Activated CD4-positive, alpha-beta T cell treated with anti-CD3 and anti-CD28 coated beads for 36 hours (primary cell): ENCODE data around the gene SEBOX. TPM values are rescaled to one million over a fixed set of nuclear protein-coding genes. Genes with fewer than 3 reads are reported as not detected.

Source experiments
- ATAC-seq: fragments of 200-7000 bp; cut with Tn5 transposase; one replicate; pipeline ENCODE4 v1.10.0; 2021; ENCODE audit warnings: mild to moderate bottlenecking, moderate library complexity
- CTCF ChIA-PET: fragments of 350-600 bp; sonication (Branson Sonifier 250); formaldehyde crosslinking; loops from one replicate; lab custom pipeline; 2021; ENCODE audit warnings: antibody characterized with exemption; lab: Charles Lee
- POLR2A ChIA-PET: fragments of 350-600 bp; sonication (Branson Sonifier 250); formaldehyde crosslinking; loops from one replicate; lab custom pipeline; 2021; ENCODE audit warnings: antibody characterized with exemption, inconsistent platforms; lab: Charles Lee
- DNase-seq: peaks from one replicate; pipeline ENCODE4 v3.0.0-alpha.2; 2020
- H3K27ac Mint-ChIP-seq: one replicate; pipeline ENCODE4 v1.8.0; 2021; ENCODE audit warnings: mixed read lengths
- H3K27me3 Mint-ChIP-seq: one replicate; pipeline ENCODE4 v1.8.0; 2021; ENCODE audit warnings: mixed read lengths
- H3K36me3 Mint-ChIP-seq: one replicate; pipeline ENCODE4 v1.8.0; 2021; ENCODE audit warnings: low read depth, mixed read lengths
- H3K4me1 Mint-ChIP-seq: one replicate; pipeline ENCODE4 v1.8.0; 2021; ENCODE audit warnings: mixed read lengths
- H3K4me3 Mint-ChIP-seq: one replicate; pipeline ENCODE4 v1.8.0; 2021; ENCODE audit warnings: mild to moderate bottlenecking, moderate library complexity, mixed read lengths
- H3K9me3 Mint-ChIP-seq: one replicate; pipeline ENCODE4 v1.8.0; 2021; ENCODE audit warnings: low read depth, mixed read lengths
- intact Hi-C, 2 experiments: fragments of 100-400 bp; cut with DNase I in 1 of 2; cut with micrococcal nuclease in 1 of 2; formaldehyde crosslinking; loops; one replicate each; pipeline versions ENCODE4 v1.14.2 to v1.15.1; 2022 to 2024; cut with DNase I, micrococcal nuclease
- total RNA-seq, 2 experiments: library from RNA; stranded (reverse); gene quantifications; one replicate each; pipeline ENCODE4 v1.2.3, GENCODE V29; 2021

SEBOX gene
- total RNA-seq, 2 experiments from 2014 or later: not detected

DNA sequence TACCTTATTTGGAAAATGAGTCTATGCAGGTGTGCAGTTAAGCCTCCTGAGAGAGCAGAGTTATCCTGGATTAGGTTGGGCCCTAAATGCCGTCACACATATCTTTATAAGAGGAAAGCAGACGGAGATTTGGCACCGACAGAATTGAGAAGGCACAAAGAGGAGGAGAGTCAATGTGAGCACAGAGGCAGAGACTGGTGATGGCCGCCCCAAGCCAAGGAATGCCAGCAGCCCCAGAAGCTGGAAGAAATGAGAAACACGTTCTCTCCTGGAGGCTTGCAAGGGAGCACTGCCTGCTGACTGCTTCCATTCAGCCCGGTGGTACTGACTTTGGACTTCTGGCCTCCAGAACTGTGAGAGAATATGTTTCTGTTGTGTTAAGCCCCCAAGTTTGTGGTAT, 37.8 kb upstream of the SEBOX start:
- intact Hi-C loops: no loop called here
- H3K9me3 Mint-ChIP-seq: no peaks in the 10 kb centered on the region
- POLR2A ChIA-PET: no interaction called here
- peaks cover 2% of the 10 kb centered on the region for H3K27me3 Mint-ChIP-seq
- peaks cover 14% of the 10 kb centered on the region for H3K4me1 Mint-ChIP-seq
- ATAC-seq (no peak), DNase-seq (no peak)
- CTCF ChIA-PET: no interaction called here
- H3K36me3 Mint-ChIP-seq: no peaks in the 10 kb centered on the region
- H3K27ac Mint-ChIP-seq: no peak overlapping the region
- no peak overlapping the region for H3K4me3 Mint-ChIP-seq

DNA sequence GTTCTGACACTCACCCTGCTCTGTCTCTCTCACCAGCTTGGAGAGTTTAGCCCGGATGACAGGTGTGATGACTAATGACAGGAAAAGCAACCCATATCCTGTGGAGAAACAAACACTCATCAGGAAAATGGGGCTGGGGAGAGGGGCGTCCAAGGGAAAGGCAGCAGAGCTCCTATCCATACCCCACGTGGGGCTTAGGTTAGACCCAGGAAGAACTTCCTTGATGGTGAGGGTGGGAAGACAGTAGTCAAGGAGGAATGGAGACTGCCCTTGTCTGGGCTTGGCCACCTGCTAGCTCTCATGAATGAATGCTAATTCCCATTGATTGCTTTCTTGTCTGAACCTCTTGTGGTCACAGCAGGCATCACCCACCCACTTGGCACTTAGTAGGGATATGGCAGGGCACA, 37.2 kb upstream of the SEBOX start:
- Mint-ChIP-seq H3K9me3 (no peaks in the 10 kb centered on the region), H3K4me1 (peaks cover 14% of the 10 kb centered on the region), H3K27me3 (peaks cover 2% of the 10 kb centered on the region), H3K27ac (no peak overlapping the region), H3K4me3 (no peak overlapping the region), H3K36me3 (peaks cover 1% of the 10 kb centered on the region)
- intact Hi-C loops: no loop called here
- no peak for ATAC-seq
- CTCF ChIA-PET: interaction anchor here (2.8 kb wide), 1 partner anchor 14 kb away, joined by 14 read pairs; no protein-coding TSS in a partner anchor
- POLR2A ChIA-PET: no interaction called here
- DNase-seq: no peak

DNA sequence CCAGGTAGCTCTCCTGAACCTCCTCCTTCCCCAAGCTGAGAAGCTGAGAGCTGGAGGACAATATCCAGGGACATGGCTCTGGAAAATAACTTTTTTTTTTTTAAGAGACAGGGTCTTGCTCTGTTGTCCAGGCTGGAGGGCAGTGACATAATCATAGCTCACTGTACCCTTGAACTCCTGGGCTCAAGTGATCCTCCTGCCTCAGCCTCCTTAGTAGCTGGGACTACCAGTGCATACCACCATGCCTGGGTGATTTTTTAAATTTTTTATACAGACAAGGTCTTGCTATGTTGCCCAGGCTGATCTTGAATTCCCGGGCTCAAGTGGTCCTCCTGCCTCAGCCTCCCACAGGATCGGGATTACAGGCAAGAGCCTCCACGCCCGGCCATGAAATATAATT, 34.8 kb upstream of the SEBOX start:
- peaks cover 6% of the 10 kb centered on the region for H3K4me1 Mint-ChIP-seq
- DNase-seq (no peak), ATAC-seq (no peak)
- H3K36me3 Mint-ChIP-seq: peaks cover 2% of the 10 kb centered on the region
- H3K27me3 Mint-ChIP-seq: no peaks in the 10 kb centered on the region
- no peaks in the 10 kb centered on the region for H3K9me3 Mint-ChIP-seq
- H3K27ac Mint-ChIP-seq: no peak overlapping the region
- intact Hi-C loops: no loop called here
- H3K4me3 Mint-ChIP-seq: no peak overlapping the region
- ChIA-PET CTCF (interaction anchor here (2.8 kb wide), 1 partner anchor 17 kb away, joined by 14 read pairs; no protein-coding TSS in a partner anchor), POLR2A (no interaction called here)

DNA sequence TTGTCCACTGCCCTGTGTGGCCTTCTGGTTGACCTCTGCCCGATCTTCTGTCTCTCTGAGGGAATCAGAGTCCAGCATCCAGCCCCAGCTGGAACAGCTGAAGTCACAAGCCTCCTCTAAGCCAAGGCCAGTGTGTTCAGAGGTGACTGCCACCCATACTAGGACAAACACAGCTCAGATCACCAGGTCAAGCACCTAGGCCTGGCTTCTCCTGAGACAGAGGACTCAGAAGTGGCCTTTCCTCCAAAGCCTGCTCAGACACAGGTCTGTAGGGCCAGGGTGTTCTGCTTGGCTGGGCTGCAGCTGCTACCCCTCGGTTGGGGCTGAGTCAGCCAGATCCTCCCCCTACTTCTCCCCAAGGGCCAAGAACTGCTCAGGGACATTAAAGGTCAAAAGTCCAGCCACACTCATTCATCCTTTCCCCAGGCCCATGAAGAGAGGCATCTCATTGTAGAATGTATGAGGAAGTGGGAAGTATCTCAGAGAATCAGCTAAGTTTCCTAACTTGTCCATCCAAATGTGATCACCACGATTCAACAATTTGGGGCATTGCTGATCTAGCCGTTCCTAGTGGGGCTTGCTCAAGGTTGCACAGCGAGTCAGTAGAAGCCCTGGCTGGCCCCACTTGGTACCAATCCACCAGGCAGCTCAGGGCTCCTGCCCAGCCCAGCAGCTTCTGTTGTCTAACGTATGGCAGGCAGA, 33.4 kb upstream of the SEBOX start:
- ChIA-PET POLR2A (no interaction called here), CTCF (interaction anchor here (0.7 to 1.0 kb wide), 2 partner anchors 16 to 233 kb away, joined by 3 read pairs; no protein-coding TSS in a partner anchor)
- H3K9me3 Mint-ChIP-seq: no peaks in the 10 kb centered on the region
- no peaks in the 10 kb centered on the region for H3K27me3 Mint-ChIP-seq
- no peak overlapping the region for H3K27ac Mint-ChIP-seq
- peaks cover 12% of the 10 kb centered on the region for H3K36me3 Mint-ChIP-seq
- H3K4me3 Mint-ChIP-seq: no peak overlapping the region
- ATAC-seq (no peak), DNase-seq (no peak)
- H3K4me1 Mint-ChIP-seq: peaks cover 6% of the 10 kb centered on the region
- intact Hi-C loops: no loop called here

DNA sequence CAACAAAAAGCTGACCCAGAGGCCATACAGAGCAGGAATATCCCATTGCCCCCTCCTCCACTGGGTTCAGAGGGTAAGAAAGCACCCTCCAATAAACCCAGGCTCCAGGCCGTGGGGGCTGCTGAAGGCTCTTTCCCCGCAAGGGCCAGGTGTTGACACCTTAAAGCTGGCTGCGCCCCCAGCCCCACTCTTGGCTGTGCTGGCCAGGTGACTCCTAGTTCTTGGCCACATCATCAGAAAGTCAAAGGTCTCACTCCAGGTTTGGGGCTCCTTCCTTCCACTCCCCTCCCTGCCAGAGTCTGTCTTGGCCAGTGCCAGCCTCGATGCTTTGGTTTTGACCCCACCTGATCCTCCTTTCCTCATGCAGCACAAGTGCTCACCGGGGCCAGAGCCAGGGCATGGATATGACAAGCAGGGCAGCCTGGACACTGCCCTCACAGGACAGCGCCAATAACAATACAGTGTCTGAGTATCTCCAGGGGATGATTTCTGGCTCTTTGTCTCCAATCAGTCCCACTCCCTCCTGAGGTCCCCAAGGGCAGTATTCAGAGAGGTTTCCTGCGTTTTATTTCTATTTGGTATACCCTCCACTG, 32.8 kb upstream of the SEBOX start:
- Mint-ChIP-seq H3K36me3 (peaks cover 12% of the 10 kb centered on the region), H3K9me3 (no peaks in the 10 kb centered on the region), H3K4me3 (no peak overlapping the region), H3K4me1 (peaks cover 6% of the 10 kb centered on the region), H3K27ac (no peak overlapping the region), H3K27me3 (no peaks in the 10 kb centered on the region)
- DNase-seq: no peak
- ATAC-seq: no peak
- POLR2A ChIA-PET: no interaction called here
- intact Hi-C loops: no loop called here
- CTCF ChIA-PET: interaction anchor here (0.7 kb wide), 1 partner anchor 283 kb away, joined by 3 read pairs; no protein-coding TSS in a partner anchor

DNA sequence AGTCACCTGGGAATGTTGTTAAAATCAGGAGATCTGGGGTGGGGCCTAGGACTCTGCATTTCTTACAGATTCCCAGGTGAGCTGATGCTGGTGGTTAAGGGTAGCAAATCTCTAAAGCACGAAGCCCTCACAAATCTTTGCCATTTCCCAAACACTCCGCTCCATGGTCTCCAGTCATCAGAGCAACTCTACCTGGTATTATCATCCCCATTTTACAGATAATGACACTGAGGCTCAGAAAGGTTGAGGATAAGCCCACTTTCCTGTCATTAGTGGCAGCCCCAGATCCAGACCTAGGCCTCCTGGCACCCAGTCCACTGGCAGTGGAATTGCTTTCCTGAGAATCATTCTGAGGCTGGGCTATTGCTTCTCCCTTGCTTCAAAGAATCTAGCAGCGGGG, 32.3 kb upstream of the SEBOX start:
- H3K27ac Mint-ChIP-seq: no peak overlapping the region
- peaks cover 12% of the 10 kb centered on the region for H3K36me3 Mint-ChIP-seq
- intact Hi-C loops: no loop called here
- CTCF ChIA-PET: interaction anchor here (0.7 to 0.8 kb wide), 3 partner anchors 29 to 890 kb away, joined by 3 to 4 read pairs (median 3); no protein-coding TSS in a partner anchor
- peaks cover 6% of the 10 kb centered on the region for H3K4me1 Mint-ChIP-seq
- ATAC-seq (no peak), DNase-seq (no peak)
- no peaks in the 10 kb centered on the region for H3K27me3 Mint-ChIP-seq
- POLR2A ChIA-PET: no interaction called here
- no peaks in the 10 kb centered on the region for H3K9me3 Mint-ChIP-seq
- no peak overlapping the region for H3K4me3 Mint-ChIP-seq

DNA sequence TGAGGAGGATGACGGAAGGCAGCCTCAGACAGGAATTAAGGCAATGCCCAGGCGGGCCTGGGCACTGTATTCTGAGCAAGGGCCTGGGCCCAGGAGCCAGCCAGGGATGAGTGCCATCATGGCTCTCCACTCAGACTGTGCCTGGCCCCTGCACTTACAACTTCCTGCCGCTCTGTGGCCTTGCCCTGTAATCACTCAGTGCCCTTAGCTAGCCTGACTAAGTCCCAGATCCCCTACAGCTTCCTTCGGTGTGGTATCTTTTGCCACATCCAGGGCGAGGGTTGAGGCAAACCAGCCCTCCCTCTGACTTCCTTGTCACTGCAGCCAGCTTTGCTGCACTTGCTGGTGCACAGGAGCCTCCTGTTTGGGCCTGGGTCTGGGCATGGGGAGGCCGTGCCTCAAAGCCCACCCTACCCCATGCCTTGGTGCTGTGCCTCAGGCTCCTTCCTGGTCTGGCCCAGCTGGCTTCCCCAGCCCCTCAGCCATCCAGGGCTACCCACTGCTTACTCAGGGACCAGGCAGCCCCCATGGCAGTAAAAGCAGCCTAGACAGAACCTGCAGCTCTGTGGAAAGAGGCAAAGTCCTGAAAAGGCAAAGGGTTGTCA, 31.7 kb upstream of the SEBOX start:
- DNase-seq (no peak), ATAC-seq (no peak)
- no peak overlapping the region for H3K4me3 Mint-ChIP-seq
- intact Hi-C loops: no loop called here
- CTCF ChIA-PET: interaction anchor here (0.7 to 0.9 kb wide), 4 partner anchors 29 to 889 kb away, joined by 3 to 4 read pairs (median 3); no protein-coding TSS in a partner anchor
- POLR2A ChIA-PET: no interaction called here
- no peaks in the 10 kb centered on the region for H3K9me3 Mint-ChIP-seq
- peaks cover 2% of the 10 kb centered on the region for H3K4me1 Mint-ChIP-seq
- H3K27ac Mint-ChIP-seq: no peak overlapping the region
- peaks cover 12% of the 10 kb centered on the region for H3K36me3 Mint-ChIP-seq
- no peaks in the 10 kb centered on the region for H3K27me3 Mint-ChIP-seq

DNA sequence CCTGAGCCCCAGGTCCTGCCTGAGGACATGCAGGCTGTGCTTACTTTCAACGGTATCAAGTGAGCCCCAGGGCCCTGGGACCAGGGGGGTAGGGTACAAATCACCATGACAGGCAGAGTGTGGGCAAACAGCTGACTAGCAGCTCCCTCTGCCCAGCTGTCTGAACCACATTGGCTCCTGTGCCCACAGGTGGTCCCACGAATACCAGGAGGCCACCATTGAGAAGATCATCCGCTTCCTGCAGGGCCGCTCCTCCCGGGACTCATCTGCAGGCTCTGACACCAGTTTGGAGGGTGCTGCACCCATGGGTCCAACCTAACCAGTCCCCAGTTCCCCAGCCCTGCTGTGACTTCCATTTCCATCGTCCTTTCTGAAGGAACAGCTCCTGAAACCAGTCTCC, 31.0 kb upstream of the SEBOX start:
- DNase-seq: no peak
- Mint-ChIP-seq H3K27me3 (no peaks in the 10 kb centered on the region), H3K4me1 (no peaks in the 10 kb centered on the region), H3K36me3 (peaks cover 14% of the 10 kb centered on the region), H3K27ac (no peak overlapping the region), H3K9me3 (no peaks in the 10 kb centered on the region), H3K4me3 (no peak overlapping the region)
- no peak for ATAC-seq
- CTCF ChIA-PET: interaction anchor here (0.9 kb wide), 1 partner anchor 202 kb away, joined by 3 read pairs; no protein-coding TSS in a partner anchor
- POLR2A ChIA-PET: no interaction called here
- intact Hi-C loops: no loop called here

DNA sequence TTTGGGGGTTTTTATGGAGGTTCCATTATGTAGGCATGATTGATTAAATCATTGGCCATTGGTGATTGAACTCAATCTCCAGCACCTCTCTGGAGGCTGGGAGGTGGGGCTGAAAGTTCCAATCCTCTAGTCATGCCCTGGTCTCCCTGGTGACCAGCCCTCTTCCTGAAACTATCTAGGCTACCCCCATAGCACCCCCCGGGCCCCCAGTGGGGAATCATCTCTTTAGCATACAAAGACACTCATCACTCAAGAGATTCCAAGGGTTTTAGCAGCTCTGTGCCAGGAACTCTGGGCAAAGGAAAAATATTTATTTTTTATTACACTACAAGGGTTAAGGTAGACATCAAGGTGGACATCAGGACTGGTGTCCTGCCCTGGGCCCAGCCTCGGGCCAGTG, 30.4 kb upstream of the SEBOX start:
- no peak for DNase-seq
- Mint-ChIP-seq H3K4me3 (no peak overlapping the region), H3K36me3 (peaks cover 19% of the 10 kb centered on the region), H3K9me3 (no peaks in the 10 kb centered on the region), H3K27me3 (no peaks in the 10 kb centered on the region), H3K27ac (no peak overlapping the region), H3K4me1 (no peaks in the 10 kb centered on the region)
- CTCF ChIA-PET: interaction anchor here (0.6 to 0.7 kb wide), 3 partner anchors 88 to 526 kb away, joined by 3 to 4 read pairs (median 3); no protein-coding TSS in a partner anchor
- no peak for ATAC-seq
- POLR2A ChIA-PET: no interaction called here
- intact Hi-C loops: no loop called here

DNA sequence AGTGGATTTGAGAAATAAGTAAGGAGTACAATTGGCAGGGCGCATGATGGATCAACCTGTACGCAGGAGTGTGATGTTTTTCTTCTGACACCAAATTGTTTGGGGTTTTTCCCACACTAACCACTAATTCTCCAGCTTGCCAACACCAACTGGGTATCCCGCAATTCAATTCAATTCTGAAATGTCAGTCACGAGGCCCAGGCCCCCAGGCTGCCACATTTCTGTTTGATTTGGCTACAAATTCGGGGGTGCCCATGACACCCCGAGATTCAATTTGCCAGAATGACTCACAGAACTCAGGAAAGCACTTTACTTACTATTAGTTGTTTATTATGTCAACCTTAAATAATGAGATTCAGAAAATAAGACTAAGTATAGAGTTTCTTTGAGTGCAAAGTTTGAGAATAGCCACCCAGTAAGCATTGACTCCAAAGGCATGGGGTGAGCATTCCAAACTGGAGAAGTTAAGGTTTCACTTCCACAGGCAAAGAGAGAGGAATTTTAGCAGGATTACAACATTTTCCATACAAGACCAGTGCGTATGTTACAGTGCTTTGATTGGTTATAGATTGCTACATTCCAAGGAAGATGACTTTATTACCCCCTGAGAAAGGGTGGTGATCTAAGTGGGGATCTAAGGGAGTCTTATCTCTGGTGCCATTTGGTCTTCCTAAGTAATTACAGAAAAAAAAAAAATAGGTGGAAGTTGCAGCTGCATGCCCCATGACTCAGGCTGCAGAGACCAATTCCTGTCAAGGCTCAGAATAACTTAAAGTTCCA, 29.5 kb upstream of the SEBOX start:
- intact Hi-C loops: no loop called here
- peaks cover 24% of the 10 kb centered on the region for H3K36me3 Mint-ChIP-seq
- no peak for DNase-seq
- ChIA-PET POLR2A (no interaction called here), CTCF (interaction anchor here (0.6 to 0.7 kb wide), 3 partner anchors 89 to 525 kb away, joined by 3 to 4 read pairs (median 3); no protein-coding TSS in a partner anchor)
- no peak for ATAC-seq
- H3K4me3 Mint-ChIP-seq: no peak overlapping the region
- no peaks in the 10 kb centered on the region for H3K27me3 Mint-ChIP-seq
- H3K4me1 Mint-ChIP-seq: no peaks in the 10 kb centered on the region
- H3K9me3 Mint-ChIP-seq: no peaks in the 10 kb centered on the region
- H3K27ac Mint-ChIP-seq: no peak overlapping the region

DNA sequence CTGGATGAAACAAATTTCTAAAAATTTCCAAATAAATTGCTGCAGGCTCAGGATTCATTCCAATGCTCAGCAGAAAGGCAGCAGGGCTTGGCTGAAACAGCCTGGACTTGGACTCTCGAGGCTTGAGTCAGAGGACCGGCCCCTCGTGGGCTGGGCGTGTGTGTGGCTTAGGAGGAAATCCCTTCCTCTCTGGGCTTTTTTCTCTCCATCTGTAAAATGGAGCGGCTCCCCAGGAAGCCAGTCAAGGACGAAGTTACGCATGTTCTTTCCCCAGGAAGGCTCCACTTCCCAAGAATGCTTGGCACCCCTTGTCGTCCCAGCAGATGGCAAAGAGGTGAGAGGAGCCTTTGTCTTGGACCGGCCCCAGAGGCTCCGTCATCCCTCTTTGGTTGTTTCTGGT, 27.5 kb upstream of the SEBOX start:
- intact Hi-C loops: no loop called here
- ChIA-PET POLR2A (no interaction called here), CTCF (interaction anchor here (0.6 to 1.0 kb wide), 2 partner anchors 14 to 141 kb away, joined by 3 read pairs; partner anchors contain the start of gene SLC46A1)
- ATAC-seq (no peak), DNase-seq (no peak)
- H3K36me3 Mint-ChIP-seq: peaks cover 38% of the 10 kb centered on the region
- H3K27me3 Mint-ChIP-seq: no peaks in the 10 kb centered on the region
- H3K4me3 Mint-ChIP-seq: no peak overlapping the region
- H3K27ac Mint-ChIP-seq: no peak overlapping the region
- no peaks in the 10 kb centered on the region for H3K4me1 Mint-ChIP-seq
- no peaks in the 10 kb centered on the region for H3K9me3 Mint-ChIP-seq
